GM12865 (cell line): ENCODE measurements around the gene SRRM4.
"Not testable (repeated sequence)": the region's sequence is repeated elsewhere in the genome, so short reads cannot be mapped to it uniquely, and the experiment has no call there.

Experiments
- DNase-seq: peaks from one replicate; pipeline ENCODE4 v3.0.0; 2010; ENCODE audit warnings: low read depth
- H3K4me3 ChIP-seq: 2 replicates; pipeline ENCODE4 v1.5.1; 2011; ENCODE audit warnings: mild to moderate bottlenecking, low read depth, low read length, control low read depth
- TF ChIP-seq, protein P1 (sequence below): IDR thresholded peaks from 2 replicates; pipeline ENCODE4 v1.5.1; 2011; ENCODE audit warnings: low read length, control low read depth, low read depth, inconsistent platforms; ENCODE audit not compliant: insufficient read depth; ENCODE audit errors: missing control alignments

Gene SRRM4

DNA sequence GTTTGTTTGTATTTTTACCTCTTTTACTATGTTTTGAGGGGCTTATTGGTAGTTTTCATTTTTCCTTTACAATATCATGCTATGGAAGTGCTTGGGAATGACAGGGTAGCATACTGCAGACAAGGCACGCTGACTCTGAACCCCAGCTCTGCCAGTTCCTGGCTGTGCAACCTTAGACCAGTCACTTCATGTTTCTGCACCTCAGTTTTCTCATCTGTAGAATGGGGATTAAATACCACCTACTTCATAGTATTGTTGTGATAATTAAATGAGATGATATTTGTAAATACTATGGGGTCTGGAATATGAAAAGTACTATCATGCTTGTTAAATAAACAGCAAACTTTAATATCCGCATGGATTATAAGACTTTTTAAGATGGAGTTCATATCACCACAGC lies 35.4 kb downstream of the SRRM4 start:
- no peak for DNase-seq
- H3K4me3 ChIP-seq = no peak overlapping the region
- TF ChIP-seq, protein P1, sequence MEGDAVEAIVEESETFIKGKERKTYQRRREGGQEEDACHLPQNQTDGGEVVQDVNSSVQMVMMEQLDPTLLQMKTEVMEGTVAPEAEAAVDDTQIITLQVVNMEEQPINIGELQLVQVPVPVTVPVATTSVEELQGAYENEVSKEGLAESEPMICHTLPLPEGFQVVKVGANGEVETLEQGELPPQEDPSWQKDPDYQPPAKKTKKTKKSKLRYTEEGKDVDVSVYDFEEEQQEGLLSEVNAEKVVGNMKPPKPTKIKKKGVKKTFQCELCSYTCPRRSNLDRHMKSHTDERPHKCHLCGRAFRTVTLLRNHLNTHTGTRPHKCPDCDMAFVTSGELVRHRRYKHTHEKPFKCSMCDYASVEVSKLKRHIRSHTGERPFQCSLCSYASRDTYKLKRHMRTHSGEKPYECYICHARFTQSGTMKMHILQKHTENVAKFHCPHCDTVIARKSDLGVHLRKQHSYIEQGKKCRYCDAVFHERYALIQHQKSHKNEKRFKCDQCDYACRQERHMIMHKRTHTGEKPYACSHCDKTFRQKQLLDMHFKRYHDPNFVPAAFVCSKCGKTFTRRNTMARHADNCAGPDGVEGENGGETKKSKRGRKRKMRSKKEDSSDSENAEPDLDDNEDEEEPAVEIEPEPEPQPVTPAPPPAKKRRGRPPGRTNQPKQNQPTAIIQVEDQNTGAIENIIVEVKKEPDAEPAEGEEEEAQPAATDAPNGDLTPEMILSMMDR = no peak

DNA sequence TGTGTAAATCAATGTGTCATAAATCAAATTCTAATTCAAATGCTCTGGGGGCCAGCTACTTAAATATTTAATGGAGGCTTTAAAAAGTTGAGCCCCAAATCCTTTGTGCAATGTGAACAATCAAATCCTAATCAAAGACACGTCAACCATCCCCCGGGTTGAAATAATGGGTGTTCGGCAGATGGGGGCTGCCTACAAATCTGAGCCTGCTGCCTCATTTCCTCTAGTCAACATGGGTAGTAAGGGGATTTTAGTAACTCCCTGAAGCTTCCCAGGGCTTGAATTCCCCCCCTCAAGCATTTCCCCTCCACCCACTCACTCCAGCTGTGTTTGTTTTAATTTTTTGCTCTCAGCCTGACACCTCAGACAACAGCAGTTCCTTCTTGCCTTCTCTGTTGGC lies 37.8 kb downstream of the SRRM4 start:
- TF ChIP-seq, protein P1 = no peak
- no peak for DNase-seq
- no peak overlapping the region for H3K4me3 ChIP-seq

DNA sequence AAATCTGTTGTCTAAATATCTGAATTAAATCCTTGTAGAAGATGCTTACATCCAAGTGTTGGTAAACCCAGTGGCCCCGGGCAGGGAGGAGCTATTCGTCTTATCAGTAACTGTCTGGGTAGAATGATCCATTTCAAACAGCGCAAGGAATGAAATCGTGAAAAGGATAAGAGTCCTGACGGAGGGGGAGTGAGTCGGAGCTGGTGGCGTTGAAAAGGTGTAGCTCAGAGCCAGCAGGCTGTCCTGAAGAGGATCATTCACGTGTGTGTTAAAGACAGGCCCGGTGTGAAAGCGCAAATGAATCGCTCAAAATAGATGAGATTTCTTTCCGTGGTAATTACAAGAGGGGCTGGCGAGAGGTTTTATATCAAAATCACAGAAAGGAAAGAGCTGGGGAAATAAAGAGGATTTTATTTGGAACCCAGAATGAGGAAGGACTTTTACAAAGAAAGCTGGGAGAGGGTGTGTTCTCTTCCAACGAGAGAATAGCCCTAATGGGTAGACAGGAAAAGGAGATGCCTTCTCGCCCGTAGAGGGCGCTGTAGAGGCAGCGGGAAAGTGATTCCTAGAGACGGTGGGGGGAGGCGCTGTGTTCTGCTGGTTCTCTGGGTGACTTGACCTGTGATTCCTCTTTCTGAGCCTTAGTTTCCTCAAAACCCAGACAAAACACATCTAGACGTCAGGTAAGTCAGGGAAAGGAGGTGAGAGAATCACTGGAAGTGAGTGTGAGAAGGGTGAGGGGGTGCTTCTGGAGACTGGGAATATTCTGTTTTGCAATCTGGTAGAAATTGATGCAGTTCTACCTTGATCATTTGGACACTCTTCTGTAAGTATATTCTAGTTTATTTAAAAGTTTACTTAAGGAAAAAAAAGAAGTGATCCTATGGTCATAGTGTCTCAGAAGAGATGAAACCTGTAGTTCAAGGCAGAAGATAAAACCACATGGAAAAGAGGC lies 39.3 kb downstream of the SRRM4 start:
- no peak overlapping the region for H3K4me3 ChIP-seq
- TF ChIP-seq, protein P1 = peak; percentile 55
- DNase-seq = peak; percentile 14

DNA sequence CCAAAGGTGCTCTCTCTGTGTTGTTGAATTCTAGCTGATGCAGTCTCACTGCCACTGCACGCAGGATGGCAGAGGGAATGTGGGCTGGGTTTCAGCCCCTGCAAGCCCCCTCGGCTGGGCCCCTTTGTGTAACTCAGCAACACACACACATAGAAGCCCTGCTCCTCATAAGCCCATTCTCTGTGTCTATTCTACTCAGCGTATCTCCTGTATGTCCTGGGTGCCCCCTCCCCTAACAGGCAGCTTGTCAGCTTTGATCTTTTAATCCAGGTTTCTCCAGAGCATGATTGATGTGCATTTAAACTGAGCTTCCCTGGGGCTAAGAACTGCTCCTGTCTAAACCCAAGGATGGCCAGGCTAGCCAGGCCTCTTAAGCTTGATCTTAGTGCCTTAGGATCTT lies 43.0 kb downstream of the SRRM4 start:
- no peak for DNase-seq
- no peak overlapping the region for H3K4me3 ChIP-seq
- TF ChIP-seq, protein P1 = no peak

DNA sequence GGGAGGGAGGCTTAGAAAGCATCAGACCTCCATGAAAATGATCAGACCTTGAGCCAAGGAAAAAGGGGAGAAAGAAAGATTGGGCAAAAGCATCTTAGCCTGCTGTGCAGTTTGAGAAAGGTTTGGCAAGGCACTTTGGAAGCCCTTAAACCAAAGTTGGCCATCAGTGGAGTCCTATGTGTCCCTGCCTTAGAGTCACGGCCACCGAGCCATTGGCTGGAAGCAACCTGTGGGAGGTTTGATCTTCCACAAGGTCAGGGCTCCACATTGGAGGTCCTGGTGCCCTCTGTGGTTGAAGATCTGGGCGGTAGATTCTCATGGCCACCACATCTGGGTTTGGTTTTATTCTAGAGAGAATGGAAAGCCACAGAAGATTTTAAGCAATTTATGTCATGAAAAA lies 44.4 kb downstream of the SRRM4 start:
- no peak overlapping the region for H3K4me3 ChIP-seq
- TF ChIP-seq, protein P1 = no peak
- no peak for DNase-seq

DNA sequence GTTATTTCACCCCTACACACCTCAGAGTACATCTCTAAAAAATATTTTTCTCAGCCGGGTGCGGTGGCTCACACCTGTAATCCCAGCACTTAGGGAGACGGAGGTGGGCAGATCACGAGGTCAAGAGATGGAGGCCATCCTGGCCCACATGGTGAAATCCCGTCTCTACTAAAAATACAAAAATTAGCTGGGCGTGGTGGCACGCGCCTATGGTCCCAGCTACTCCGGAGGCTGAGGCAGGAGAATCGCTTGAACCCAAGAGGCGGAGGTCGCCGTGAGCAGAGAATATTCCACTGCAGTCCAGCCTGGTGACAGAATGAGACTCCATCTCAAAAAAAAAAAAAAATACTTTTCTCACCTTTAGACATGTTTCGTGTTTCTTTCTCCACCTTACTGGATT lies 52.0 kb downstream of the SRRM4 start:
- DNase-seq, H3K4me3 ChIP-seq: not testable (repeated sequence)

DNA sequence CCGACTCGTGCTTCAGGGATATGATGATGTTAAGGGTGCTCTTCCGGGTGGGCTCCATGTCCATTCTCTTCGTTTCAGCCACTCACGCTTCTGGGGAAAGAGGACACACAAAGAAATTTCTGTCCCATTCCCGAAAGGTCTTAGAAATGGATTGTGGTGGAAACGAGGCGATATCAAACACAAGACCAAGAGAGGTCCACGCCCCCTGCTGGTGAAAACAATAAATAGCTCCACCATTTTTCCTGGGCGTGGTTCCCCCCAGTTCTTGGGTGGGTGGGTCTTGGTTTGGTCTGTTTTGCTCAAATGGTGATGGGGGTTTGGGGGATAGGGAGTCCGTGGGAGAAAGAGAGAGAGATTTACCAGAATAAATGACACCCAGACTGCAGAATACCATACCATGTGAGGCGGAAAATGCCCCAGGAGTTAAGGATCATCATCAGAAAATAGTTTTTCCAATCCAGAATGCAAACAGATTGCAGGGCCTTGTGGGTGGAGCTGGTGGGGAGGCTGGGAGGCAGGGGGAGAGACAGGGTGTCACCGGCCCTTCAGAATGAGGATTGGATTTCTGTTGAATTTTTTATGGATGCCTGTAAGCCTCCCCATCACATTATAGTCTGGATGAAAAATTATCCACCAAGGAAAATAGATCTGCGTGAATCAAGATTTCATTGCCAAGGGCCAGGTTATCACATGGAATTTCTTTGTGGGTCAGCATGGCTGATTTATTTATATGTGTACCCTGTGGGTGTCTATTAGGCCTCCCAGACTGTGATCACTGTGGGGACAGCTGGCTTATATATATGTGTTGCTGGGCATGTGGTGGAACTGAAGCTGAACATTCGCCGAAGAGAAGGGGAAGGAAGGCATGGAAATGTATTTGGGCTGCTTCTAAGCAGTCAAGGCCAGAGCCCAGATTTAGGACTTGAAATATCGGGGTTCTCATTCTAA lies 55.8 kb downstream of the SRRM4 start:
- TF ChIP-seq, protein P1 = peak; percentile 59
- peak; percentile 34 for DNase-seq
- H3K4me3 ChIP-seq = no peak overlapping the region
